RWPE1 (cell line): ENCODE results near the gene QSOX2.

Source experiments
- CTCF ChIA-PET: fragments of 350-600 bp; sonication (Branson Sonifier 250); formaldehyde crosslinking; extraction: SDS; loops from one replicate; lab custom pipeline; 2021; lab: Yijun Ruan, JAX
- POLR2A ChIA-PET: fragments of 400-600 bp; formaldehyde crosslinking; extraction: SDS; loops from one replicate; lab custom pipeline; 2020; ENCODE audit warnings: antibody characterized with exemption; ENCODE audit not compliant: low non-redundant PET; lab: Yijun Ruan, JAX
- DNase-seq: peaks from one replicate; pipeline ENCODE4 v3.0.0; 2012; ENCODE audit warnings: low spot score
- H3K27ac ChIP-seq: fragments of 450-650 bp; 2 replicates; pipeline ENCODE4 v1.5.1; 2017
- TF ChIP-seq, protein P1 (sequence below): fragments of 450-650 bp; conservative IDR thresholded peaks from 2 replicates; pipeline ENCODE4 v1.5.1; 2017; ENCODE audit warnings: low read depth, mild to moderate bottlenecking

Gene QSOX2

GRCh38 chr9:136265561-136266355 is 20.1 kb upstream of the QSOX2 start:
- CTCF ChIA-PET = interaction anchor here (1.1 kb wide), 1 partner anchor 10 kb away, joined by 3 read pairs; no protein-coding TSS in a partner anchor
- TF ChIP-seq, protein P1, sequence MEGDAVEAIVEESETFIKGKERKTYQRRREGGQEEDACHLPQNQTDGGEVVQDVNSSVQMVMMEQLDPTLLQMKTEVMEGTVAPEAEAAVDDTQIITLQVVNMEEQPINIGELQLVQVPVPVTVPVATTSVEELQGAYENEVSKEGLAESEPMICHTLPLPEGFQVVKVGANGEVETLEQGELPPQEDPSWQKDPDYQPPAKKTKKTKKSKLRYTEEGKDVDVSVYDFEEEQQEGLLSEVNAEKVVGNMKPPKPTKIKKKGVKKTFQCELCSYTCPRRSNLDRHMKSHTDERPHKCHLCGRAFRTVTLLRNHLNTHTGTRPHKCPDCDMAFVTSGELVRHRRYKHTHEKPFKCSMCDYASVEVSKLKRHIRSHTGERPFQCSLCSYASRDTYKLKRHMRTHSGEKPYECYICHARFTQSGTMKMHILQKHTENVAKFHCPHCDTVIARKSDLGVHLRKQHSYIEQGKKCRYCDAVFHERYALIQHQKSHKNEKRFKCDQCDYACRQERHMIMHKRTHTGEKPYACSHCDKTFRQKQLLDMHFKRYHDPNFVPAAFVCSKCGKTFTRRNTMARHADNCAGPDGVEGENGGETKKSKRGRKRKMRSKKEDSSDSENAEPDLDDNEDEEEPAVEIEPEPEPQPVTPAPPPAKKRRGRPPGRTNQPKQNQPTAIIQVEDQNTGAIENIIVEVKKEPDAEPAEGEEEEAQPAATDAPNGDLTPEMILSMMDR = no peak
- no peak overlapping the region for H3K27ac ChIP-seq
- no peak for DNase-seq
- POLR2A ChIA-PET = no interaction called here

- H3K27ac ChIP-seq = no peak overlapping the region
- no peak for DNase-seq
- TF ChIP-seq, protein P1 = no peak
- CTCF ChIA-PET = interaction anchor here (1.1 kb wide), 1 partner anchor 11 kb away, joined by 3 read pairs; no protein-coding TSS in a partner anchor
- POLR2A ChIA-PET = no interaction called here
Observed at GRCh38 chr9:136264441-136265405, 19.1 kb upstream of the QSOX2 start.

- ChIA-PET POLR2A (interaction anchor here (0.5 kb wide), 1 partner anchor 17 kb away, joined by 3 read pairs; no protein-coding TSS in a partner anchor), CTCF (interaction anchor here (2.0 kb wide), 1 partner anchor 20 kb away, joined by 6 read pairs; no protein-coding TSS in a partner anchor)
- TF ChIP-seq, protein P1 = no peak
- no peak overlapping the region for H3K27ac ChIP-seq
- DNase-seq = no peak
Observed at GRCh38 chr9:136264031-136264430, 18.4 kb upstream of the QSOX2 start.

- ChIA-PET CTCF (interaction anchor here (0.5 to 2.0 kb wide), 5 partner anchors 20 to 939 kb away, joined by 3 to 6 read pairs (median 4); no protein-coding TSS in a partner anchor), POLR2A (no interaction called here)
- no peak overlapping the region for H3K27ac ChIP-seq
- no peak for DNase-seq
- TF ChIP-seq, protein P1 = no peak
Observed at GRCh38 chr9:136262671-136263178, 17.1 kb upstream of the QSOX2 start.

DNA sequence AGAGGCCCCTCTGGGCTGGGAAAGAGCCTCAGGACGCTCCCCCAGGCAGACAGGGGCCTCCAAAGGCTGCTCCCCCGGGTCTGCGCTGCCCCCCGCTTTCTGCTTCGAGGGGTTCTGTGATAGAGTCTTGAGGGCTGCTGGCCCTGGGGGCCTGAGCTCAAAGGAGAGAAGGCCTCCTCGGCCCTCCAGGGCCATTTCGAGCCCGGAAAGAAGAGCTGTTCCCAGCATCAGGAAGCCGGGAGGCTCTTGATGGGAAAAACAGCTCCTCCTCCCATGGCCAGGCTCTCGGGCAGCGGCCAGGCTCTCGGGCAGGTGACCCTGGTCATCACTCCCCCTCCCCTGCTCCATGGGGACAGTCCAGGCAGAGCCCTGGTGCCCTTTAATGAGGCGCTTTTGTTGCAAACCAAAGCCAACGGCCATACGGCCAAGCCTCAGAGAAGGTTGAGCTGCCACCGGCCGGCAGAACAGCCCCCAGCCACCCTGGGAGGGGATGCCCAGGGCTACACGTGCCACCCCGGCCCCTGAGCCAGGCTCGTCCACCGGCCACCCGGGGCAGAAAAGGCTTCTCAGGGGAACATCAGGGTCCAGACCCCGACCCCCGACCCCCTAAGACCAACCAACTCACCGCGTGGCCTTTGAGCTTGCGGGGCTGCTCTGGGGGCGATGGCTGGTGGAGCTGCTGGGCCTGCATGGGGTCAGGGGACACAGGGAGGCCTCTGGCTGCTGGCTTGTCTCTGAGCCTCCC is 16.2 kb upstream of the QSOX2 start:
- TF ChIP-seq, protein P1 = no peak
- CTCF ChIA-PET = interaction anchor here (0.5 to 2.0 kb wide), 6 partner anchors 21 to 509 kb away, joined by 3 to 6 read pairs (median 4); no protein-coding TSS in a partner anchor

More for the DNA sequence above, 16.2 kb upstream of the QSOX2 start:
- H3K27ac ChIP-seq = no peak overlapping the region
- POLR2A ChIA-PET = no interaction called here
- no peak for DNase-seq
